ENCODE measurements around the gene MLANA.
"Not testable (repeated sequence)": the region's sequence is repeated elsewhere in the genome, so short reads cannot be mapped to it uniquely, and the experiment has no call there.

MLANA gene

DNA sequence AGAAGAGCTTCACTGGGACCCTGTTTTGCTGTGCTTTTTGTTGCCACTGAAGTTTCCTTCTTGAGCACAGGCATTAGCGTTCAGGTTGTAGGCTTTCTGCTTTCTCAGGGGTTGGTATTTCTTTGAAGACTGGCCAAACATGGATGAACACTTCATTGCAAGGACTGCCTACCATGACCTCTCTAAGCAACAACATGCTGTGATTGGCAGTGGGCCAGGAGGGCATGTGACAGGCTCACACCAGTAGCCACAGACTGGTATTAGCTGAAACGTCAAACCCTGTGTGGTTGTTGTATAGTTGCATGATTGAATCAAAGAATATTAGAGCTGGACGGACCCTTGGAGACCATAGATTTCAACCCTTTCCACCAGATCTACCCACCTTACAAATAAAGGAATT is 20.0 kb upstream of the MLANA start:
- no peak for DNase-seq

DNA sequence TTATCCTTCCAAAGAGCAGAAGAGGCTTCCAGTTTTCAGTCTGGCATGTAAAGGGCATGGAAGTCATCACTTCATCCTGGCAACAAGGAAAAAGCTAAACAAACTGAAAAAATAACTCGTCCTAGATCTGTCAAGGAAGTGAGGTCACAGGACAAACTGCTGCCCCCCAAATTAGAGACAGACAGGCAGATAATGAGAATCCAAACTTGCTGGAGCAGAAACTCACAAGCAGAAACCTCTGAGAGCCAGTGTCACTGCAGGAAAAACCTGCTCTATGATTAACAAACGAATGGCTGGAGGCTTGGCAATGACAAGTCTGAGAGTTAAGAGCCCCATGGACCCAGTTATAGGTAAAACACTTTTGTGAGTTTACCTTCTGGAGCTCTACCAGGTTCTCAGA is 18.9 kb upstream of the MLANA start:
- no peak for DNase-seq

DNA sequence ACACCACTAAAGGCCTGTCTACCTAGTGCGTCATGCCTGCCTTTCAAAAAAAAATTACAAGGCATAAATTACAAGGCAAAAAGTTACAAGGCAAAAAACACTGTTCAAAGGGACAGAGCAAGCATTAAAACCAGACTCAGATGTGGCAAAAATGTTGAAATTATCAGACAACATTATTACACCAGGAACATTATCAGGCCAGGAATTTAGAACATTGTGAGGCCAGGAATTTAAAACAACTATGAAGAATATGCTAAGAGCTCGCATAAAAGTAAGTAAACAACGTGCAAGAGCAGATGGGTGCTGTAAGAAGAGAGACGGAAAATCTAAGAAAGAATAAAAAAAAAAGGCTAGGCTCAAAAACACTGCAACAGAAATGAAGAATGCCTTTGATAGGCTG is 18.2 kb upstream of the MLANA start:
- no peak for DNase-seq

DNA sequence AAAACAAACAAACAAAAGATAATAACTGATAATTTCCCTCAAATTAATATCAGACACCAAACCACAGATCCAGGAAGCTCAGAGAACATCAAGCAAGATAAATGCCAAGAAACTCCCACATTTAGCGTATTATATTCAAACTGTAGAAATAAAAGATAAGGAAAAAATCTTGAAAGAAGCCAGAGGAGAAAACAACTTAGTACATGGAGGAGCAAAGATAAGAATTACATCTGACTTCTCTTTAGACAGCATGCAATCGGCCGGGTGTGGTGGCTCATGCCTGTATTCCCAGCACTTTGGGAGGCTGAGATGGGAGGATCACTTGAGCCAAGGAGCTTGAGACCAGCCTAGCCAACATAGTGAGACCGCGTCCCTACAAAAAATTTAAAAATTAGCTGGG is 17.2 kb upstream of the MLANA start:
- no peak for DNase-seq

DNA sequence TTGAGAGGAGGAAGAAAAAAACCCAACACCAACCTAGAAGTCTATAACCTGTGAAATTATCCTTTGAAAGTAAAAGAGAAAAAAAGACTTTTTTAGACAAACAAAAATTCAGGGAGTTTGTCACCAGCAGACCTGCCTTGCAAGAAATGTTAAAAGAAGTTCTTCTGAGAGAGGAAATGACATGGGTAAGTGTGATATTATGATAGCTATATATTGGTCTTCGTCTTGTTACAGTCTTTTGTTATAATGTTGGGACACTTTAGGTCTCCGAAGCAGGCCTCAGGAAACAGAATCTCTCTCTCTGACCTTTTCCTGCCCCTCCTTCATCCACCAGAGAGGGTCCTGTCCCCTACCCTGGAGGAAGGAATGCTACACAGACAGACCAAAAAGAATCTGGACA is 16.6 kb upstream of the MLANA start:
- no peak for DNase-seq

DNA sequence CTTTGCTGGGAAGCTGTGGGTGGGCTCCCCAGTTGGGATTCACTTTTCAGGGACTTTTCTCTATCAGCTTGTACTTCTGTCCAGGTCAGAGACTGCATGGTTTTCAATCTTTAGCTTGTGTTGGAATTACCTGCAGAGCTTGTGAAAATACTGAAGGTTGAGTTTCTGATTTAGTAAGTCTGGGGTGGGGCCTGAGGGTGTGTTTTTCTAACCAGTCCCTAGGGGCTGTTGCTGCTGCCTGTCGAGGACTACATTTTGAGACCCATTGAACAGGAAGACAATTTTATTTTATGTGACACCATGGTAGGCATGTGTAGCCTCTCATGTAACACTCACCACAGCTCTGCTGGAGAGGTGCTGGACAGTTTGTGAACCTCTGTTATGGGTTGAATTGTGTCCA is 14.7 kb upstream of the MLANA start:
- no peak for DNase-seq

DNA sequence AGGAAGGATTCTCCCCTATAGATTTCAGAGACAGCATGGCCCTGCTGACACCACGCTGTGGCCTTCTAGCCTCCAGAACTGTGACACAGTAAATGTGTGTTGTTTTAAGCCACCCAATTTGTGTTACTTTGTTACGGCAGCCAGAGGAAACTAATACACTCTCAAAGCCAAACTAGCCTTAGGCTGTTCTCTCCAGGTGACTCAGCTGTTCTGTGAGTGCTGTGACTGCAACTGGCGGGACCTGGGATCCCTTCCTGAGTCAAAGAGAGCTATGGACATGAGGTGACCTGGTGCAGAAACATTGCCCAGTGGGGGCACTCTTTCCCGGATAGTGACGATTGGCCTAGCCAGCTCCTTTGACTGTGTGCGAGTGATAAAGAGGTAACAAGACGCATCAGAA is 14.0 kb upstream of the MLANA start:
- DNase-seq = no peak

DNA sequence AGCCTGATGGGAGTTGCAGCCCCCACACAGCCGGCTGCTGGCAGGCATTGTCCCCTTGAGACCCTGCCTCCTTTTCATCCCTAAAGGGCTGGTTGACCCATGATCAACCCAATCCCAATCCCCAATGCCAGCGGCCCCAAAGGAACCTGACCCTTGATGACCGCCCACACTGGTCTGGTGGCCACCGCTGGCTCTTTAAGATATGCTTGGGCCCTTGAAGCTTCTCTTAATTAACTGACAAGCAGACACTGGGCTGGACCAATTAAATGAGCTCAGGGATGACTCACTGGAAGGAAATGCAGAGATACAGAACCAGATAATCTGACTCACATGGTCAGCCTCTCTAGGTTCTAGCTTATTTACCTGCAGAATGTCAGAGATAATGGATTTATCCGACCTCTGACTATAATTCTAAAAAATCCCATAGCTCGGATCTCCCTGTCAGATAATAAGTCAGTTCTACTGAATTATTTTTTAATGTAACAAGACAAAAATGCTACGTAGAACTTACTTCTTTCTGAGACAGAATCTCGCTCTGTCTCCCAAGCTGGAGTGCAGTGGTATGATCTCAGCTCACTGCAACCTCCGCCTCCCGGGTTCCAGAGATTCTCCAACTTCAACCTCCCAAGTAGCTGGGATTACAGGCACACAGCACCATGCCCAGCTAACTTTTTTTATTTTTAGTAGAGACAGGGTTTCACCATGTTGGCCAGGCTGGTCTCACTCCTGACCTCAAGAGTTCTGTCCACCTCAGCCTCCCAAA is 11.1 kb upstream of the MLANA start:
- no peak for DNase-seq

DNA sequence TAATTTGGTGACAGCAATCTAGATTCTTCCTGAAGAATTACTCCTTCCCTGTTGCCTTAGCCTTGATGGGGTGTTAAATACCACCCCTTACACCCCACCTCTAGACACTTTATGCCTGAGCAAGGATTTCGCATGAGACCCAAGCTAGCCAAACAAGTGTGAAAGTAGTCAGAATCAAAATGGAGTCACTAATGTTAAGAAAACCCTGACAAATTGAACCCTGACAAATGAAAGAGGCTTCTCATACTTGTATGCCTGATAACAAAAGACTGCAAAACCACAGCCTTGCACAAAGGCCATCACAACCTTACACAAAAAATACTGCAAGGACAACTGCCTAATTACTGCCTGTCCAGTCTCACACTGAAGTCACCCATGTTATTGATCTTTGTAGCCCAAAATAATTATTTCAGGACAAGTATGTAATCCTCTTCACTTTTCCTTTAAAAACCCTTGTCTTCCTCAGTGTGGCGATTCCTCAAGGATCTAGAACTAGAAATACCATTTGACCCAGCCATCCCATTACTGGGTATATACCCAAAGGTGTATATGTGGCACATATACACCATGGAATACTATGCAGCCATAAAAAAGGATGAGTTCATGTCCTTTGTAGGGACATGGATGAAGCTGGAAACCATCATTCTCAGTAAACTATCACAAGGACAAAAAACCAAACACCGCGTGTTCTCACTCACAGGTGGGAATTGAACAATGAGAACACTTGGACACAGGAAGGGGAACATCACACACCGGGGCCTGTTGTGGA is 8.3 kb upstream of the MLANA start:
- DNase-seq = not testable (repeated sequence)

DNA sequence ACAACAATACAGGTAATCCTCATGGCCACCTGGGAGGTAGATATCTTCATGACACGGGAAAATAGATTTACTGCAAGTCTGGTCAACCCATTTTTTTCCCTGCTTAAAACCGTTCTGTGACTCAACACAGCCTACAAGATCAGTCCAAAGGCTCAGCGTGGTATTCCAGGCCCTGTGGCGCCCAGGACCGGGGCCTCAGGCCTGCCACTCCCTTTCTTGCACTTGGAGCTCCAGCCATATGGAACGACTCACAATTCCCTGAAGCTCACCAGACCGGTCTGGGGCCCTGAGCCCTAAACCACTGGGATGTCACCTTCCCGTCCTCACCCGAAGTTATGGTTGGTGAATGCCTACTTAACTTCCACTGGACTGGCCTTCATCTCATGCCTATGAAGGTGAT is 6.5 kb upstream of the MLANA start:
- no peak for DNase-seq

DNA sequence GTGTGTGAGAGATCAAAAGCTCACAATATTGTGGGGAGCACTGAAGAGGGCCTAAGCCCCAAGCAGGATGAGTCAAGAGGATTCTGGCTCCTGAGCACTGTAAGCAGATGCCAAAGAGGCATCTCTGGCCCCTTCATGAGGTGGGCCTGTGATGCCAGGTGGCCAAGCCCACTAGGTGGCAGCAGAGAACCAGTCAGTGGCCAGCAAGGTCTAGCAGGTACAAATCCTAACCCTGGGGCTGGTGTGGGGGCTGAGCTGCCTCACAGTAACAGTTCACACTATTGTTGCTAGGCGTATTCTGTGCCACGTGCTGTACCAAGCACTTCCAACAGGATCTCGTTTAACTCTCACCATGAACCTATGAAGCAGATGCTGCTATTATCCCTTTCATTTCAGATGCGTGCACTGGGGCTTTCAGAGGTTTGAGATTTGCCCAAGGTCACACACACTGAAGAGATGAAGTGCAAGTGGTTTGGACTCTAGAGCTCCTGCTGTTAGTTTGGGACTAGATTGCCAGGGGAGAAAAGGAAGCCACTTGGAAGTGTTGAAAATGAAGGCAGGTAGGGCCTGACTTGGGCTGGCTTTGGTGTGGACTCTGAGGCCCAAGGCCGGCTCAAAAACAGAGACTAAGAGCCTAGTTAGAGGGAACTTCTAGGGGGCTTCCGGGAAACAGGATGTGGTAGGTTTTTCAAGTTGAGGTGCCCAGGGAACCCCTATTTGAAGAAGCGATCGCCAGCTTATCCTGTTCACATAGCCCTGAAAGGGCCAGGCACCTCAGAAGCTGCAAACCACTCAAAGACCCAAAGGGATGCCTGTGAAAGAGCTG is 4.4 kb upstream of the MLANA start:
- no peak for DNase-seq

DNA sequence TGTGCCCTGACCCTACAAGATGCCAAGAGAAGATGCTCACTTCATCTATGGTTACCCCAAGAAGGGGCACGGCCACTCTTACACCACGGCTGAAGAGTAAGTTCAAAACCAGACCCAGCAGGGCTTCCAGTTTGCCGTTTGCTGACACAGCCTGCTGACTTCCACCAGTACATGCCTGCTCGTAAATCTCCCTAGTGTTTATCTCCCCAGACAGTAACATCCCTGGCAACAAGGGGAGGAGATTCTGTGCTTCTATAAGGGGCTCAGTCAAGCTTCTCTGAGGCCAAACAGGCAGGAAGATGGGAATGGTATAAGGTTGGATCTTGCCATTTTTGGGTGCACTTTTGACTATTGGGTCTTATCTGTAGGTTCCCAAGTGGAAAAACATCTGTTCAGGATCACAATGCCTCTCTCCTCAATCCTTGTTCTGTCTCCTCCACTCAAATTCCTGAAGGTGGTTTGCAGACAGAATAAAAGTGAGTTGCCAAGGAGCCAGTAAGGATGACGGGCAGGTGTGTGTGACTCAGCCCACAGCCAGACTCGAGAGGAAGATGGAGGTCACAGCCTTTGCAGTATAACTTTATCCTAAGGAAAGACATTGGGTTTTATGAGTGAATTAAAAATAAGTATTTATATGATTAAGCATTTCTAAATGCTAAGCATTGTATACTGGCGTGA is 1.9 kb downstream of the MLANA start:
- DNase-seq = no peak

DNA sequence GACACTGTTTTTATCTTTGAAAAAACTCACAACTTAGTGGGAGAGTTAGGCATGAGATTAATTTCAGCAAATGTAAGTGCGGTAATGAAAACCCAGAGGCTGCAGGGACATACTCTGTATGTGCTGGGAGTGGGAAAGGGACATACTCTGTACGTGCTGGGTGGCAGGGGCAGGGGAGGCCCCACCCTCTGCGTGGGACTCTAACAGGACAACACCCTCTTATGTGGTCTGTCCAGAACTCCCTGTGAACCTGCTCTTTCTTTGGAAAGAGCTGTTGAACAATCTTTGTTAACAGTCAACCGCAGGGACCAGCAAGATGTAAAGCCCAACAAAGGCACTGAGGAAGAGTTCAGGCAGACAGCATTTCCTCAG is 2.4 kb downstream of the MLANA start:
- DNase-seq = no peak

DNA sequence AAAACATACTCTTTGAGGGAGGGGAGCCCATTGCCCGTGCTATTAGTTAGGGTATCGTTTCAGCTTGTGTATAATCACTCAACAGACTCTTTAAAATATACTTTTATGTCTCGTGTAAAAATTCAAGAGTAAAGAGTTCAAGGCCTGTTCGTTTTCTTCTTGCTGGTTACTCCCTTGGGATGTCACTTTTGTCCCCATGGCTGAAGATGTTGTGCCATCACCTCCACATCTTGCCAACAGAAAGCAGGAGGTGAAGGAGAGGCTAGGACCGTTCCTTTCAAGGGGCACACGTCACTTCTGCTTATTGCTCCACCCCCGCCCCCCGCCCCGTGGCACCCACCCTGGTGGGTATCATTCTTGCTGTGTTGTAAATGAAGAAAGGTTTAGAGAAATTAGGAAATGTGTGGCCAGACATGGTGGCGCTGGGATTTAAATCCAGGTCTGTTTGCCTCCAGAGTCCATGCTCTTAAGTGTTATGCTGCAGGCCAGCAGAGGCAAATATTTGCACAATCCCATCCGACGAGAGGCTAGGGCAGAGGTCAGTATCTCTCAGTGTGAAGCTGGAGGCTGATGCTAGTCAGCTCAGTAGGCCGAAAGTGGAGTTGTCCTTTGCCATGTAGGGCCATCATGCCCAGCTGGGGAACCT is 3.0 kb downstream of the MLANA start:
- DNase-seq = no peak

DNA sequence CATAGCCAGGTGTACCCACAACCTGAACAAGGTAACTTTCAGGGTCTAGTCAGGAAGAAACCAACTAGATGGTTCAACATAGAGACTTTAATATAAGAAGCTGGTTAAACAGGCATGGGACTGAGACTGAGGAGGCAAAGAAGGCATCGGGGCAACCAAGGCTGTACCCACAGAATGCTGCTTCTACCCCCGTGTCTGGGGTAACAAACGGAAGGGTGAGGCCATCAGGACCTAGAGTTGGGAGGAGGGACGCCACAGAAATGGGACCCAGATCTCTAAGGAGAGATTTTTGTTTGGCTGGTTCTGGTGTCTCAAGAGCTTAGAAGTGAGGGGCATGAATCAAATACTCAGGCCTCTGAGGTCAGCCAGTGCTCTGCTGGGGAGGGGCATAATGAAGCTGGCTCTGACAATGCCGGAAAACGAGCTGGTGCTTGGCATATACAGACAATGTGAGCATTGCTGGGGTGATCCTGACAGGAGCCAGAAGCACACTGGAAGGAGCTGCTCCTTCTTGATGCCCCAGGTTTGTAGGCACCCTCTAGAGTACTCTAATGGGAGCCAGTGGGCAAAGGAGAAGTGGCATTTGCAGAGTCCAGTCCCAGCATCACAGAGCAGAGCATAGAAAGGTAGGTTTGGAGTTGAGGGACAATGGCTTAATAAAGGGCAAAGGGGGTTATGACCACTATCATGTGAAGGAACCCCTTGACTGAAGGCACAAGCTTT is 3.7 kb downstream of the MLANA start:
- no peak for DNase-seq

DNA sequence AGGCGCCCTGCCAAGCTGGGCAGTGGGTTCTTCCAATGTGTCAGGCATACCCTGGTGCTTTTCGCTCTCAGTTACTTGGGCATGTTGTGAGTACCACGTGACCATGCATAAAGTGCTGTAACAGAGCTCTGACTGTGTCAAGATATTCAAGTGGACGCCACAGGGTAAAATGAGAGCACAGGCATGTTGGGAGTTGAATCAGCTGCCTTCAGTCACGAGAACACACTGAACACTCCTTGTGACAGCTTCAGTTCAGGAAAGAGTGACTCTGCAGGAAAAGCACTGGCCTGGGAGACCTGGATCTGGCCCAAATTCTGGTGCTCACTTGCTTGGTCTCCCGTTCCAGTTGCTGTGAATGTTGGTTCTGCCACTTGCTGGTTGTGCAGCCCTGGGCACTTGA is 5.1 kb downstream of the MLANA start:
- DNase-seq = no peak

DNA sequence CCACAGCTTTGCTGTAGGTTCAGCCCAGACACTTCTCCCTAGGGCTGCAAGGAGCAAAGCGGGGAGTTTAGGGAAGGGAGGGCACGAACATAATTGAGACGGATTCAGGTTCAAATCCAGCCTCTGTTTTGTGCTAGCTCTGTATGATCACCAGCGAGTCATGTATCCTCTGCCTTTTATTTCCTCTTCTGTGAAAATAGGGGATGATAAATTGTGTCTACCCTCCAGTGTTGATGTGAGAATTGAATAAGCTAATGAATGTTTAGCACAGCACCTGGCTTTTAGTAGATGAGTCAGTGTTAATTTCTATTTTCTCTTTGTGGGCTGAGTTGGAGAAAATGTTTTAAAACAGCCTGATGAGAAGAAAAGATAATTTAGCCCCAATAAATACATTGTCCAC is 6.2 kb downstream of the MLANA start:
- DNase-seq = no peak

DNA sequence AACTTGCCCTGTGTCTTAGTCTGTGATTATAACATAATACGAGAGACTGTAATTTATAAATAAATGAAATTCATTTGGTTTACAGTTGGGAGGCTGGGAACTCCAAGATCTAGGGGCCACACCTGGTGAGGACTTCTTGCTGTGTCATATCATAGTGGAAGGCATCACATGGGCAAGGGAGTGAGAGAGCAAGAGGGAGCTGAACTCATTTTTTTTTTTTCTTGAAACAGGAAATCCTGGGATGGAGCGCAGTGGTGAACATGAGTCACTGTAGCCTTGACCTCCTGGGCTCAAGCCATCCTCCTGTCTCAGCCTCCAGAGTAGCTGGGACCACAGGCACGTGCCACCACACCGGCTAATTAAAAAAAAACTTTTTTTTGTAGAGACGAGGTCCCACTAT is 7.2 kb downstream of the MLANA start:
- no peak for DNase-seq

DNA sequence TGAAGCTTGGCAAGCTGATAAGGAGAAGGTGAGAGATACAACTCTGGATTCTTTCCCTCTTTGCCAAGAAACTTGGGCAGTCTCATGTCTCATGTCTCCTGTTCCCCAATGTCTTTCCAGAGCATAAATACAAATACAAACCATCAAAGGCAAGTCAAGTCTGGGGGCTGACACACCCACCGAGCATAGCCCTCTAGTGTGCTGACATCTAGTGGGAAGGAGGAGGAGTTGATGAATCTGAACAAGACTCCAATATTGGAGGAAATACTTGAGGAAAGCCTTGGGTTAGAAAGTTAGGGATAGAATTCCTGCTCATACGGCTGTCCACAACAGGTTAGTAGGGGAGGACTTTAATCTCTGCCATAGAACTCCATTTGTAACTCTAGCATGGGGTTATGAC is 8.6 kb downstream of the MLANA start:
- DNase-seq = no peak

DNA sequence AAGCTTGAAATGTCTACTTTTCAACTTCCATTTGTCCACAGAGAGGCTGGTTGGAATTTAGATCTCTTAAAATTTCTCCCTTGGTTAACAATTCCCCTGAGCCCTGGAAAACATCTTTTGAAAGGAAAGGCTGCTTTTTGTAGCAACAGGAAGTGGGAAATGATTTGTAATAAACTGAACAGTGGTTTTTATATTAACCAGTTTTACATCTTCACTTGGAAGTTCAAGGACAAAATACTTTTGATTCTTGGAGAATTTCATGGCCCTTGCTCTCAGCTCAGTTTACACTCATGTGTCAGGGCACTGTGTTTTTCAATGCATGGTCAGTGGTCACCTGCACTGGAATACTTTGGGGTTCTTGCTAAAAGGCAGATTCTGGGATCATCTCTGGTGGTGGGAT is 9.9 kb downstream of the MLANA start:
- DNase-seq = no peak

DNA sequence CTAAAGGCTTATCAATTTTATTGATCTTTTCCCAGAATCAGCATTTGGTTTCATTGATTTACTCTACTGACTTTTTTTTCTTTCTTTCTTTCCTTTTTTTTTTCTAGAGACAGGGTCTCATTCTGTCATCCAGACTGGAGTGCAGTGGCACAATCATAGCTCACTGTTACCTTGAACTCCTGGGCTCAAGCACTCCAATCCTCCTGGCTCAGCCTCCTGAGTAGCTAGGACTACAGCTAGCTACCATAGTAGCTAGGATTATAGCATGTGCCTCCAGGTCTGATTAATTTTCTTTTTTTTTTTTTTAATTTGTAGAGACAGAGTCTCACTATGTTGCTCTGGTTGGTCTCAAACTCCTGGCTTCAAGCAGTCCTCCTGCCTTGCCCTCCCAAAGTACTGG is 11.7 kb downstream of the MLANA start:
- no peak for DNase-seq

DNA sequence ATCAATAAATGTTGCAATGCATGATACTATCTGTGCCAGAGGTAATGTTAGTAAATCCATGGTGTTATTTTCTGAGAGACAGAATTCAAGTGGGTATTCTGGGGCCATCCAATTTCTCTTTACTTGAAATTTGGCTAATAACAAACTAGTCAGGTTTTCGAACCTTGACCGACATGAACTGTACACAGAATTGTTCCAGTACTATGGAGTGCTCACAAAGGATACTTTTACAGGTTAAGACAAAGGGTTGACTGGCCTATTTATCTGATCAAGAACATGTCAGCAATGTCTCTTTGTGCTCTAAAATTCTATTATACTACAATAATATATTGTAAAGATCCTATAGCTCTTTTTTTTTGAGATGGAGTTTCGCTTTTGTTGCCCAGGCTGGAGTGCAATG is 18.2 kb downstream of the MLANA start:
- DNase-seq = no peak

All from NCI-H1436 treated with DMSO at 0.1 percent for 48 hours (cell line).